HCT116 (cell line): ENCODE data around the gene ST3GAL5. TPM values are rescaled to one million over a fixed set of nuclear protein-coding genes. Genes with fewer than 3 reads are reported as not detected.

ENCODE experiments used
- ATAC-seq: fragments of 200-7000 bp; cut with Tn5 transposase; 2 replicates; pipeline ENCODE4 v1.9.1; 2020; ENCODE audit warnings: mild to moderate bottlenecking, moderate library complexity
- BruUV-seq: library from RNA; stranded (reverse); fragments of 400-500 nt; replicated peaks from 2 replicates; lab custom pipeline; 2021; lab: Mats Ljungman, UMichigan
- CTCF ChIA-PET: fragments of 300-600 bp; sonication (Branson Sonifier 250); formaldehyde crosslinking; loops from one replicate; lab custom pipeline; 2021; ENCODE audit warnings: antibody characterized with exemption; lab: Charles Lee
- POLR2A ChIA-PET: fragments of 300-600, 350-600 bp; sonication (Branson Sonifier 250); formaldehyde crosslinking; loops from one replicate; lab custom pipeline; 2021; ENCODE audit warnings: antibody characterized with exemption; lab: Charles Lee
- RAD21 ChIA-PET, 2 experiments: fragments of 300-600 bp; sonication (Branson Sonifier 250); formaldehyde crosslinking; loops; one replicate each; lab custom pipeline; 2023; ENCODE audit warnings: low total read pairs in 2 of 2; ENCODE audit not compliant: uncharacterized antibody in 2 of 2, unreplicated experiment in 2 of 2, low non-redundant PET in 1 of 2; lab: Charles Lee
- DNase-seq: peaks from one replicate; pipeline ENCODE4 v3.0.0-alpha.2; 2010; ENCODE audit warnings: low read depth, low spot score
- H2AFZ ChIP-seq: fragments of 200-600 bp; shearing (Covaris generic), sonication (generic); 2 replicates; pipeline ENCODE4 v1.6.1; 2017; ENCODE audit warnings: low read depth, mixed run types, mixed read lengths, antibody characterized with exemption, low read length; ENCODE audit not compliant: poor library complexity, severe bottlenecking
- H3K27ac ChIP-seq: 2 replicates; pipeline ENCODE4 v1.5.1; 2012; ENCODE audit warnings: low read depth, low read length
- H3K27me3 ChIP-seq: fragments of 200-600 bp; sonication (generic); 2 replicates; pipeline ENCODE4 v1.6.1; 2016; ENCODE audit warnings: mixed run types, low read length, mixed read lengths; ENCODE audit not compliant: insufficient read depth
- H3K36me3 ChIP-seq, 2 experiments: fragments of 200-500 bp in 1 of 2; fragments of 200-600 bp in 1 of 2; sonication (Bioruptor generic) in 1 of 2; sonication (generic) in 1 of 2; 2 replicates each; pipeline versions ENCODE4 v1.5.1 to v1.6.1; 2014 to 2016; ENCODE audit warnings: low read length in 2 of 2, inconsistent platforms in 1 of 2, mixed read lengths in 1 of 2, mixed run types in 1 of 2; ENCODE audit not compliant: insufficient read depth in 2 of 2, control insufficient read depth in 1 of 2
- H3K4me1 ChIP-seq, 2 experiments: fragments of 200-600 bp in 1 of 2; sonication (generic) in 1 of 2; 2 replicates each; pipeline versions ENCODE4 v1.5.1 to v1.6.1; 2012 to 2017; ENCODE audit warnings: low read length in 2 of 2, inconsistent platforms in 1 of 2, mild to moderate bottlenecking in 1 of 2, mixed read lengths in 1 of 2, mixed run types in 1 of 2, moderate library complexity in 1 of 2; ENCODE audit not compliant: insufficient read depth in 2 of 2, control insufficient read depth in 1 of 2
- H3K4me2 ChIP-seq: fragments of 200-600 bp; sonication (generic); 2 replicates; pipeline ENCODE4 v1.6.1; 2017; ENCODE audit warnings: mixed run types, low read length, mixed read lengths
- H3K4me3 ChIP-seq, 2 experiments: fragments of 200-600 bp in 1 of 2; sonication (generic) in 1 of 2; replicated peaks in 1 of 2; 2 replicates each; pipeline ENCODE4 v1.5.1; 2011 to 2016; ENCODE audit warnings: low read length in 2 of 2, control low read depth in 1 of 2, low read depth in 1 of 2, mild to moderate bottlenecking in 1 of 2, mixed read lengths in 1 of 2, mixed run types in 1 of 2
- H3K79me2 ChIP-seq: fragments of 200-600 bp; sonication (generic); 2 replicates; pipeline ENCODE4 v1.6.1; 2017; ENCODE audit warnings: mild to moderate bottlenecking, mixed run types, low read length, moderate library complexity, mixed read lengths; ENCODE audit not compliant: insufficient read depth
- H3K9ac ChIP-seq: fragments of 200-600 bp; sonication (generic); 2 replicates; pipeline ENCODE4 v1.6.1; 2016; ENCODE audit warnings: low read length, mixed read lengths
- H3K9me2 ChIP-seq: fragments of 200-600 bp; sonication (generic), shearing (Covaris generic); 2 replicates; pipeline ENCODE4 v1.6.1; 2017; ENCODE audit warnings: mixed run types, mild to moderate bottlenecking, moderate library complexity; ENCODE audit not compliant: insufficient read depth
- H3K9me3 ChIP-seq, 2 experiments: fragments of 200-500 bp in 1 of 2; fragments of 200-600 bp in 1 of 2; sonication (Bioruptor generic) in 1 of 2; sonication (generic) in 1 of 2; 2 replicates each; pipeline ENCODE4 v1.6.1; 2014 to 2017; ENCODE audit warnings: low read length in 2 of 2, mixed read lengths in 2 of 2, inconsistent platforms in 1 of 2, low read depth in 1 of 2, mild to moderate bottlenecking in 1 of 2, mixed run types in 1 of 2, moderate library complexity in 1 of 2; ENCODE audit not compliant: control insufficient read depth in 1 of 2, insufficient read depth in 1 of 2
- H4K20me1 ChIP-seq: fragments of 200-600 bp; sonication (generic), shearing (Covaris generic); 2 replicates; pipeline ENCODE4 v1.6.1; 2017; ENCODE audit warnings: mixed run types, mild to moderate bottlenecking, moderate library complexity; ENCODE audit not compliant: insufficient read depth
- CBX3 ChIP-seq: IDR thresholded peaks from 2 replicates; pipeline ENCODE4 v1.6.1; 2012; ENCODE audit warnings: low read depth
- CEBPB ChIP-seq: IDR thresholded peaks from 2 replicates; pipeline ENCODE4 v1.6.1; 2012; ENCODE audit warnings: low read depth
- FOSL1 ChIP-seq: IDR thresholded peaks from 2 replicates; pipeline ENCODE4 v1.6.1; 2012; ENCODE audit warnings: low read depth
- POLR2A ChIP-seq: IDR thresholded peaks from 2 replicates; pipeline ENCODE4 v1.7.0; 2011; ENCODE audit warnings: borderline replicate concordance; ENCODE audit not compliant: insufficient read depth, insufficient read length; ENCODE audit errors: extremely low read depth
- RAD21 ChIP-seq: IDR thresholded peaks from 2 replicates; pipeline ENCODE4 v1.6.1; 2012; ENCODE audit warnings: low read depth, mild to moderate bottlenecking
- SRF ChIP-seq: IDR thresholded peaks from 2 replicates; pipeline ENCODE4 v1.6.1; 2012; ENCODE audit warnings: low read depth
- TCF7L2 ChIP-seq: IDR thresholded peaks from 2 replicates; pipeline ENCODE4 v1.7.0; 2011; ENCODE audit warnings: borderline replicate concordance, inconsistent platforms; ENCODE audit not compliant: insufficient read depth, insufficient read length; ENCODE audit errors: extremely low read depth
- ZFX ChIP-seq: fragments of 450-650 bp; IDR thresholded peaks from 2 replicates; pipeline ENCODE4 v1.6.1; 2017
- intact Hi-C: fragments of 100-400 bp; cut with micrococcal nuclease; formaldehyde crosslinking; loops from 2 replicates; pipeline ENCODE4 v1.10.0; 2022
- total RNA-seq: library from RNA; stranded (reverse); gene quantifications from one replicate; pipeline ENCODE4 v1.2.1, GENCODE V29; 2021; ENCODE audit not compliant: unreplicated experiment
- TF ChIP-seq, protein P1 (sequence below): IDR thresholded peaks from 2 replicates; pipeline ENCODE4 v1.6.1; 2011; ENCODE audit warnings: mild to moderate bottlenecking, low read length, moderate library complexity; ENCODE audit not compliant: insufficient replicate concordance; ENCODE audit errors: extremely low read depth
- TF ChIP-seq, protein P2 (sequence below): IDR thresholded peaks from 2 replicates; pipeline ENCODE4 v1.6.1; 2012; ENCODE audit warnings: low read depth
- TF ChIP-seq, protein P3 (sequence below): IDR thresholded peaks from 2 replicates; pipeline ENCODE4 v1.6.1; 2012

Gene ST3GAL5
- total RNA-seq, 1 experiment from 2014 or later = 14.8 TPM

- intact Hi-C loops = no loop called here
- Histone ChIP-seq H4K20me1 (no peaks in the 10 kb centered on the region), H3K27me3 (no peaks in the 10 kb centered on the region)
Observed at GRCh38 chr2:85871494-85872164, 17.2 kb downstream of the ST3GAL5 start.

More at GRCh38 chr2:85871494-85872164, 17.2 kb downstream of the ST3GAL5 start:
- RAD21 ChIA-PET = no interaction called here
- H3K4me2 ChIP-seq = no peak overlapping the region
- CTCF ChIA-PET = no interaction called here
- no TSS peak for BruUV-seq
- DNase-seq (no peak), ATAC-seq (no peak)
- H3K27ac ChIP-seq = no peak overlapping the region
- no peaks in the 10 kb centered on the region for H3K9me2 ChIP-seq
- TF ChIP-seq TCF7L2 (no peak), ZFX (no peak), CBX3 (no peak), SRF (no peak), POLR2A (no peak), RAD21 (no peak), FOSL1 (no peak), CEBPB (no peak)
- TF ChIP-seq, protein P1, sequence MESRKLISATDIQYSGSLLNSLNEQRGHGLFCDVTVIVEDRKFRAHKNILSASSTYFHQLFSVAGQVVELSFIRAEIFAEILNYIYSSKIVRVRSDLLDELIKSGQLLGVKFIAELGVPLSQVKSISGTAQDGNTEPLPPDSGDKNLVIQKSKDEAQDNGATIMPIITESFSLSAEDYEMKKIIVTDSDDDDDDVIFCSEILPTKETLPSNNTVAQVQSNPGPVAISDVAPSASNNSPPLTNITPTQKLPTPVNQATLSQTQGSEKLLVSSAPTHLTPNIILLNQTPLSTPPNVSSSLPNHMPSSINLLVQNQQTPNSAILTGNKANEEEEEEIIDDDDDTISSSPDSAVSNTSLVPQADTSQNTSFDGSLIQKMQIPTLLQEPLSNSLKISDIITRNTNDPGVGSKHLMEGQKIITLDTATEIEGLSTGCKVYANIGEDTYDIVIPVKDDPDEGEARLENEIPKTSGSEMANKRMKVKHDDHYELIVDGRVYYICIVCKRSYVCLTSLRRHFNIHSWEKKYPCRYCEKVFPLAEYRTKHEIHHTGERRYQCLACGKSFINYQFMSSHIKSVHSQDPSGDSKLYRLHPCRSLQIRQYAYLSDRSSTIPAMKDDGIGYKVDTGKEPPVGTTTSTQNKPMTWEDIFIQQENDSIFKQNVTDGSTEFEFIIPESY = no peak
- TF ChIP-seq, protein P2, sequence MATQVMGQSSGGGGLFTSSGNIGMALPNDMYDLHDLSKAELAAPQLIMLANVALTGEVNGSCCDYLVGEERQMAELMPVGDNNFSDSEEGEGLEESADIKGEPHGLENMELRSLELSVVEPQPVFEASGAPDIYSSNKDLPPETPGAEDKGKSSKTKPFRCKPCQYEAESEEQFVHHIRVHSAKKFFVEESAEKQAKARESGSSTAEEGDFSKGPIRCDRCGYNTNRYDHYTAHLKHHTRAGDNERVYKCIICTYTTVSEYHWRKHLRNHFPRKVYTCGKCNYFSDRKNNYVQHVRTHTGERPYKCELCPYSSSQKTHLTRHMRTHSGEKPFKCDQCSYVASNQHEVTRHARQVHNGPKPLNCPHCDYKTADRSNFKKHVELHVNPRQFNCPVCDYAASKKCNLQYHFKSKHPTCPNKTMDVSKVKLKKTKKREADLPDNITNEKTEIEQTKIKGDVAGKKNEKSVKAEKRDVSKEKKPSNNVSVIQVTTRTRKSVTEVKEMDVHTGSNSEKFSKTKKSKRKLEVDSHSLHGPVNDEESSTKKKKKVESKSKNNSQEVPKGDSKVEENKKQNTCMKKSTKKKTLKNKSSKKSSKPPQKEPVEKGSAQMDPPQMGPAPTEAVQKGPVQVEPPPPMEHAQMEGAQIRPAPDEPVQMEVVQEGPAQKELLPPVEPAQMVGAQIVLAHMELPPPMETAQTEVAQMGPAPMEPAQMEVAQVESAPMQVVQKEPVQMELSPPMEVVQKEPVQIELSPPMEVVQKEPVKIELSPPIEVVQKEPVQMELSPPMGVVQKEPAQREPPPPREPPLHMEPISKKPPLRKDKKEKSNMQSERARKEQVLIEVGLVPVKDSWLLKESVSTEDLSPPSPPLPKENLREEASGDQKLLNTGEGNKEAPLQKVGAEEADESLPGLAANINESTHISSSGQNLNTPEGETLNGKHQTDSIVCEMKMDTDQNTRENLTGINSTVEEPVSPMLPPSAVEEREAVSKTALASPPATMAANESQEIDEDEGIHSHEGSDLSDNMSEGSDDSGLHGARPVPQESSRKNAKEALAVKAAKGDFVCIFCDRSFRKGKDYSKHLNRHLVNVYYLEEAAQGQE = no peak
- TF ChIP-seq, protein P3, sequence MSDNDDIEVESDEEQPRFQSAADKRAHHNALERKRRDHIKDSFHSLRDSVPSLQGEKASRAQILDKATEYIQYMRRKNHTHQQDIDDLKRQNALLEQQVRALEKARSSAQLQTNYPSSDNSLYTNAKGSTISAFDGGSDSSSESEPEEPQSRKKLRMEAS = no peak
- H3K9ac ChIP-seq = no peak overlapping the region
- no peaks in the 10 kb centered on the region for H3K79me2 ChIP-seq
- no peak overlapping the region for H3K4me3 ChIP-seq
- H3K36me3 ChIP-seq = no peaks in the 10 kb centered on the region
- H3K4me1 ChIP-seq = no peaks in the 10 kb centered on the region
- H3K9me3 ChIP-seq = no peaks in the 10 kb centered on the region
- POLR2A ChIA-PET = no interaction called here
- no peak overlapping the region for H2AFZ ChIP-seq
